RKO (cell line): ENCODE results near the gene DLGAP1.

Source experiments
- DNase-seq: peaks from one replicate; pipeline ENCODE4 v3.0.0-alpha.2; 2016; ENCODE audit warnings: low spot score

Gene DLGAP1

GRCh38 chr18:3773303-3773702 lies 681.8 kb downstream of the DLGAP1 start:
- no peak for DNase-seq

GRCh38 chr18:3771121-3771971 lies 683.8 kb downstream of the DLGAP1 start:
- DNase-seq, result peak; percentile 30

GRCh38 chr18:3761266-3761665 lies 693.8 kb downstream of the DLGAP1 start:
- no peak for DNase-seq

- DNase-seq, result no peak
Observed at GRCh38 chr18:3760741-3761140, 694.4 kb downstream of the DLGAP1 start.

GRCh38 chr18:3759099-3759498 lies 696.0 kb downstream of the DLGAP1 start:
- DNase-seq, result no peak

GRCh38 chr18:3758531-3758930 lies 696.6 kb downstream of the DLGAP1 start:
- DNase-seq, result peak; percentile 85

GRCh38 chr18:3757361-3757760 lies 697.7 kb downstream of the DLGAP1 start:
- DNase-seq, result no peak

- no peak for DNase-seq
Observed at GRCh38 chr18:3753106-3753505, 702.0 kb downstream of the DLGAP1 start.

- no peak for DNase-seq
Observed at GRCh38 chr18:3748086-3748485, 707.0 kb downstream of the DLGAP1 start.

GRCh38 chr18:3747176-3747973 lies 707.7 kb downstream of the DLGAP1 start:
- no peak for DNase-seq

- no peak for DNase-seq
Observed at GRCh38 chr18:3742541-3742940, 712.6 kb downstream of the DLGAP1 start.

GRCh38 chr18:3741333-3741732 lies 713.8 kb downstream of the DLGAP1 start:
- no peak for DNase-seq

GRCh38 chr18:3728704-3729437 lies 726.2 kb downstream of the DLGAP1 start:
- no peak for DNase-seq

GRCh38 chr18:3727274-3727673 lies 727.8 kb downstream of the DLGAP1 start:
- no peak for DNase-seq

- no peak for DNase-seq
Observed at GRCh38 chr18:3726238-3726951, 728.7 kb downstream of the DLGAP1 start.

GRCh38 chr18:3725115-3725514 lies 730.0 kb downstream of the DLGAP1 start:
- DNase-seq, result no peak

- no peak for DNase-seq
Observed at GRCh38 chr18:3723554-3723953, 731.6 kb downstream of the DLGAP1 start.

GRCh38 chr18:3722649-3723433 lies 732.3 kb downstream of the DLGAP1 start:
- no peak for DNase-seq

GRCh38 chr18:3721771-3722648 lies 733.1 kb downstream of the DLGAP1 start:
- DNase-seq, result no peak
